H1 (cell line): ENCODE results near the gene SLC6A3.

Source experiments
- CHD2 ChIP-seq: IDR thresholded peaks from 2 replicates; pipeline ENCODE4 v1.6.1; 2012; ENCODE audit warnings: low read length, improper control_type of control experiment
- CTBP2 ChIP-seq: IDR thresholded peaks from 2 replicates; pipeline ENCODE4 v1.7.0; 2011; ENCODE audit warnings: borderline replicate concordance, mild to moderate bottlenecking, moderate library complexity, mixed read lengths, low read length; ENCODE audit not compliant: insufficient read depth, insufficient read length
- EZH2 ChIP-seq: fragments of 200-600 bp; sonication (generic); IDR thresholded peaks from 2 replicates; pipeline ENCODE4 v1.7.1; 2012; ENCODE audit warnings: low read depth, mild to moderate bottlenecking, moderate library complexity, low read length, inconsistent platforms; ENCODE audit not compliant: severe bottlenecking
- GTF2F1 ChIP-seq: IDR thresholded peaks from 2 replicates; pipeline ENCODE4 v1.6.1; 2012; ENCODE audit warnings: low read depth, low read length, improper control_type of control experiment, borderline replicate concordance
- HDAC2 ChIP-seq, 2 experiments: fragments of 300-600 bp in 1 of 2; sonication (generic) in 1 of 2; IDR thresholded peaks; 2 replicates each; pipeline ENCODE4 v1.6.1; 2011 to 2012; ENCODE audit warnings: low read depth in 2 of 2, low read length in 2 of 2, mild to moderate bottlenecking in 2 of 2, moderate library complexity in 2 of 2, borderline replicate concordance in 1 of 2, inconsistent platforms in 1 of 2
- JUN ChIP-seq: IDR thresholded peaks from 2 replicates; pipeline ENCODE4 v1.6.1; 2011; ENCODE audit warnings: low read depth, mild to moderate bottlenecking, improper control_type of control experiment, low read length
- KDM1A ChIP-seq: fragments of 200-600, 300-600 bp; sonication (generic); IDR thresholded peaks from 2 replicates; pipeline ENCODE4 v1.7.1; 2016; ENCODE audit warnings: mild to moderate bottlenecking, low read length, borderline replicate concordance
- POLR2AphosphoS5 ChIP-seq: IDR thresholded peaks from 2 replicates; pipeline ENCODE4 v1.6.1; 2011; ENCODE audit warnings: low read depth, low read length
- RAD21 ChIP-seq, 2 experiments: IDR thresholded peaks in 1 of 2; conservative IDR thresholded peaks in 1 of 2; 2 replicates each; pipeline ENCODE4 v1.6.1; 2011; ENCODE audit warnings: low read depth in 2 of 2, low read length in 2 of 2, improper control_type of control experiment in 1 of 2, inconsistent platforms in 1 of 2, mild to moderate bottlenecking in 1 of 2, moderate library complexity in 1 of 2
- TF ChIP-seq, protein P1 (sequence below), 3 experiments: IDR thresholded peaks; 1 replicate in 2 of 3; 2 replicates in 1 of 3; pipeline versions ENCODE4 v1.5.1 to v1.6.1; 2011; ENCODE audit warnings: low read length in 3 of 3, mild to moderate bottlenecking in 3 of 3, inconsistent platforms in 2 of 3, low read depth in 1 of 3, moderate library complexity in 1 of 3; ENCODE audit not compliant: insufficient read depth in 1 of 3; ENCODE audit errors: control extremely low read depth in 1 of 3
- TF ChIP-seq, protein P2 (sequence below): IDR thresholded peaks from 2 replicates; pipeline ENCODE4 v1.6.1; 2012; ENCODE audit warnings: inconsistent platforms
- TF ChIP-seq, protein P3 (sequence below): IDR thresholded peaks from 2 replicates; pipeline ENCODE4 v1.6.1; 2011; ENCODE audit warnings: low read length, improper control_type of control experiment

DNA sequence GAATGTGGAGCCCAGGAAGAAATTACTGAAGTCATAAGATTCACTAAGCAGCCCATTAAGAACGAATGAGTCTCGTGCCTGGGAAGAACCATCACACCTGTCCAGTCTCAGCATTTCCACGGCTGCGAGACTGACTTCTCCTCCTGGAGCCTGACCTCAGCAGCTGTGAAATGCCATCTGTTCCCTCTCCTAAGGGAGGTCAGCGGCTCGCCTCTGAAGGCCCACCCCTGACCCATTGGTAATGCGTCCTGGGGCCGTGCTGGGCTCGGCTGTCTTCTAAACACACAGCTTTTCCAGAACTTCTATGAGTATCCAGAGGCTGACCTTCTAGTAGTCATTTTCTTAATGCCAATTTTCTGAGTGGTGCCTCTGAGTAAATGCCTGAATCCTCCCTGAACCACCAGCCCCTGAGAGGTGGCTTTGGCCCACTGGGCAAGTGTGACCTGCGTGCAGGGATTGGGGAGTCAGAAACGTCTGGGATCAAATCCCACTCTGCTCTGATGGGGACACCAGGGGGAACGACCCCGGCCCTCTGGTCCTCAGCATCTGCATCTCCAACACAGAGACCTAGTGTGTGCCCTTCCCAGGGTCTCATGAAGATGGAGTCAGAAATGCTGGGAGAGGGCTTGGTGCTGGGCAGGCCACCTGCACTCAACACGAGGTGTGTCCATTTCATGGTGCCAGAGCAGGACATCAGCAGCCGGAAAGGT is 5.7 kb downstream of the SLC6A3 start:
- TF ChIP-seq, protein P1, sequence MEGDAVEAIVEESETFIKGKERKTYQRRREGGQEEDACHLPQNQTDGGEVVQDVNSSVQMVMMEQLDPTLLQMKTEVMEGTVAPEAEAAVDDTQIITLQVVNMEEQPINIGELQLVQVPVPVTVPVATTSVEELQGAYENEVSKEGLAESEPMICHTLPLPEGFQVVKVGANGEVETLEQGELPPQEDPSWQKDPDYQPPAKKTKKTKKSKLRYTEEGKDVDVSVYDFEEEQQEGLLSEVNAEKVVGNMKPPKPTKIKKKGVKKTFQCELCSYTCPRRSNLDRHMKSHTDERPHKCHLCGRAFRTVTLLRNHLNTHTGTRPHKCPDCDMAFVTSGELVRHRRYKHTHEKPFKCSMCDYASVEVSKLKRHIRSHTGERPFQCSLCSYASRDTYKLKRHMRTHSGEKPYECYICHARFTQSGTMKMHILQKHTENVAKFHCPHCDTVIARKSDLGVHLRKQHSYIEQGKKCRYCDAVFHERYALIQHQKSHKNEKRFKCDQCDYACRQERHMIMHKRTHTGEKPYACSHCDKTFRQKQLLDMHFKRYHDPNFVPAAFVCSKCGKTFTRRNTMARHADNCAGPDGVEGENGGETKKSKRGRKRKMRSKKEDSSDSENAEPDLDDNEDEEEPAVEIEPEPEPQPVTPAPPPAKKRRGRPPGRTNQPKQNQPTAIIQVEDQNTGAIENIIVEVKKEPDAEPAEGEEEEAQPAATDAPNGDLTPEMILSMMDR (IDR thresholded peaks at IDR 0.05; ENCODE audit: control extremely low read depth in 1 of 3, insufficient read depth in 1 of 3, low read depth in 1 of 3, low read length in 3 of 3): no peak
- TF ChIP-seq HDAC2 (IDR thresholded peaks at IDR 0.05; ENCODE audit: borderline replicate concordance in 1 of 2, low read depth in 2 of 2, low read length in 2 of 2) (no peak), POLR2AphosphoS5 (no peak), EZH2 (no peak), CHD2 (no peak), GTF2F1 (no peak), JUN (no peak), CTBP2 (no peak), RAD21 (IDR thresholded peaks at IDR 0.05 in 1 of 2, conservative IDR thresholded peaks at IDR 0.05 in 1 of 2; ENCODE audit: low read depth in 2 of 2, low read length in 2 of 2) (no peak), KDM1A (no peak)
- TF ChIP-seq, protein P2, sequence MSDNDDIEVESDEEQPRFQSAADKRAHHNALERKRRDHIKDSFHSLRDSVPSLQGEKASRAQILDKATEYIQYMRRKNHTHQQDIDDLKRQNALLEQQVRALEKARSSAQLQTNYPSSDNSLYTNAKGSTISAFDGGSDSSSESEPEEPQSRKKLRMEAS: no peak
- TF ChIP-seq, protein P3, sequence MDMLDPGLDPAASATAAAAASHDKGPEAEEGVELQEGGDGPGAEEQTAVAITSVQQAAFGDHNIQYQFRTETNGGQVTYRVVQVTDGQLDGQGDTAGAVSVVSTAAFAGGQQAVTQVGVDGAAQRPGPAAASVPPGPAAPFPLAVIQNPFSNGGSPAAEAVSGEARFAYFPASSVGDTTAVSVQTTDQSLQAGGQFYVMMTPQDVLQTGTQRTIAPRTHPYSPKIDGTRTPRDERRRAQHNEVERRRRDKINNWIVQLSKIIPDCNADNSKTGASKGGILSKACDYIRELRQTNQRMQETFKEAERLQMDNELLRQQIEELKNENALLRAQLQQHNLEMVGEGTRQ: no peak
